NK-92 treated with Interleukin-12 subunit alpha and Interleukin-12 subunit beta, amount 100 ng/mL, for 24 hours (cell line): ENCODE results near the gene ABCG1.

Source experiments
- DNase-seq: peaks from one replicate; lab custom pipeline; 2025; lab: John Stamatoyannopoulos, UW

Gene ABCG1

DNA sequence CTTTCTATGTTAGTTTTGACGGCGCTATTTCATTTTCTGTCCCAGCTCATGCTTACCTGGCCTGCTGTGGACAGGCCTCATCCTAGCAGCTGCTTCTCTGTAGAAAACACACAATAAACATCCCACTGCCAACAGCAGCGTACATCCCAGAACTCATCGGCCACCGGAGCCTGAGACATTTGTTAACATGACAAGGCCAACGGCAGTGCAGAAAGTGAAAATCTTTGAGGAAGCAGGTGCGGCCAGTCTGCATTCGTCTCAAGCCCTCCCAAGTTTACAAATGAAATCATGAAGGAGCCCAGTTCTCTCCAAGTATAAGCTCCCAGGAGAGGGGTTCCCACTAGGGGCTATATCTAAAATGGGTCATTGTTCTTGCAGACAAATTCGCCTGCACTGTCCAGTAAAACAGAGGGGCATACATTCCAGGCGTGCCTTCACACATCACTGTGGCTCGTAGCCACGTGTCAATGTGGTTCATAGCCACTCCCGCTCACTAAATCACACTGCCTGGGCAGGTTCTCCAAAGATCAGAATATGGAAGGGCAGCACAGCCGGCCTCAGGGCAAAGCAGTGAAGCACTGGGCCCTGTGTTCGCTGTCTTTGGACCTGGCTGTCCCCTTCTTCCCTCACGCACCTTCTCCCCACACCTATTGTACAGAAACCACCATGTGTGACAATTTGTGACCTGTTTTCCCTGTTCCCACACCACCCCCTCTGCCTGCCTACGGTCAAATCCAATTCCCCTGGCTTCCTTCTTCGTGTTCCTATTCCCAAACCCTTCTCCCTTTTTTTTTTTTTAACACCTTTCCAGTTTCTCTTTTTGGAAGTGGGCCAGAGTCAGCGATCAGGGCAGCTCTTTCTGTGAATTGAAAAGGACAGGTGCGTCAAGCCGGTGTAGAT is 27.0 kb upstream of the ABCG1 start:
- DNase-seq: peak; percentile 23

DNA sequence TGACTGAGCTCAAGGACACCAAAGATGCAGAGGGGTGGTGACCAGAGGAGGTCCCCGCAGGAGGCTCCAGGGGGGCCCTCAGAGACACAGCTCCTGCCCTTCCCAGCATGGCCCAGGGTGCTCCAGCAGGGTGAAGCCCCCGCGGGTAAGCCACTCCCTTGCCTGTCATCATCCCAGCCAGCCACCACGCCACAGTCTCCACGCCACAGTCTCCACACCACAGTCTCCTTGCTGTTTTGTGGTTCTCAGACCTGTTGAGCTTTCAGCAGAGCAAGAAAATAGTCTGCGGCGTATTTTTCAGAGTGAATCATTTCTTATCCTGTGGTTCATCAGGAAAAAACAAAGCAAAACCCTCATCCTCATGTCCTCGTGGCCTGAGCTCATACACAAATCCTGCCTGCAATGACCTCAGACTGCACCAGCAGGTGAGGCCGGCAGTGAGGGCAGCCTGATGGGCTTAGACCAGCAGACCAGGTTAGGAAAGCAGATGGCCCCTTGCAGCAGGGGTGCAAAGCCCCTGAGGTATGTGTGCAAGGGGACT is 25.7 kb upstream of the ABCG1 start:
- peak; percentile 68 for DNase-seq

DNA sequence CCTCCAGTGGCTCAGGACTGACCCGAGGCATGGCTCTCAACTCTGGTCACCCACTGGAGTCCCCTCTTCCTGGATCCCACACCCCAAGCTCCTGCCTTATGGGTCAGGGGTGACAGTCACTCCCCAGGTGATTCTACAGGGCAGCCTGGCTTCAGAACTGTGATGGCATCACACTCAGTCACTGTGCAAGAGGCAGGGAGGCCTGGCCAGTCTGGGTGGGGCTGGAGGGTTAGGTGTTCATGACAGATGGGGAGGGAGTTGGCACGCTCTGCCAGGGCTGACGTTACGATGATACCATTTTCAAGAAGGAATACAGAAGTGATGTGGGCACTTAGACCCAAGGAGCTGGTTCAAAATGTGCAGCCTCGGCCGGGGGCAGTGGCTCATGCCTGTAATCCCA is 25.2 kb upstream of the ABCG1 start:
- DNase-seq: no peak

- DNase-seq: no peak
Measured at GRCh38 chr21:42194863-42195262, 24.1 kb upstream of the ABCG1 start.

DNA sequence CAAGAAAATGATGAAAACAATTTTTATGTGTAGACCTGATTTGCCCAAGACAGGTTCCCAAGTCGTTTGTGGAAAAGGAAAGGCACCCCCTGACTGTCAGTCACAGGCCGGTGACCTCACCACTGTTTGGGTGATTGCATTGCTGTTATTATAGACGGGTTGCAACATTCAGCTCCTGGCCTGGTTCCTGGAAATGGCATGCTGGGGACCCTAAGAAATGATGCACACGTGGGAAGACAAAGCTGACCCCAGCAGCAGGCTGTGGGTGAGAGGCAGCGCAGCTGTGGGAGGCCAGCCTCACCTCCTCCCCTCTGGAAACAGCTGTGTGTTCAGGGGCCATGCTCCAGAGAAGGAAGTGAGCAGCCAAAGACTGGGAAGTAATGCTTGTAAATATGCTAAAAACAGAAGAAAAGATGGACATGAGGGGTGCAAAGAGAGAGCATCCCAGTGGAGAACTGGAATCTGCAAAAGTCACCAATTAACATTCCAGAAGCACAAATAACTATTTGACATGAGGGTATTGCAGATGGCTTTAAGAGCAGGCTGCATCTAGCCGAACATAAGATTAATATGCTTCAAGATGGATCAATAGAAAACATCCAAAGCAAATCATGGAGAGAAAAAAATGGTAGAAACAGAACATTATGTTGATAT is 23.4 kb upstream of the ABCG1 start:
- peak; percentile 74 for DNase-seq

DNA sequence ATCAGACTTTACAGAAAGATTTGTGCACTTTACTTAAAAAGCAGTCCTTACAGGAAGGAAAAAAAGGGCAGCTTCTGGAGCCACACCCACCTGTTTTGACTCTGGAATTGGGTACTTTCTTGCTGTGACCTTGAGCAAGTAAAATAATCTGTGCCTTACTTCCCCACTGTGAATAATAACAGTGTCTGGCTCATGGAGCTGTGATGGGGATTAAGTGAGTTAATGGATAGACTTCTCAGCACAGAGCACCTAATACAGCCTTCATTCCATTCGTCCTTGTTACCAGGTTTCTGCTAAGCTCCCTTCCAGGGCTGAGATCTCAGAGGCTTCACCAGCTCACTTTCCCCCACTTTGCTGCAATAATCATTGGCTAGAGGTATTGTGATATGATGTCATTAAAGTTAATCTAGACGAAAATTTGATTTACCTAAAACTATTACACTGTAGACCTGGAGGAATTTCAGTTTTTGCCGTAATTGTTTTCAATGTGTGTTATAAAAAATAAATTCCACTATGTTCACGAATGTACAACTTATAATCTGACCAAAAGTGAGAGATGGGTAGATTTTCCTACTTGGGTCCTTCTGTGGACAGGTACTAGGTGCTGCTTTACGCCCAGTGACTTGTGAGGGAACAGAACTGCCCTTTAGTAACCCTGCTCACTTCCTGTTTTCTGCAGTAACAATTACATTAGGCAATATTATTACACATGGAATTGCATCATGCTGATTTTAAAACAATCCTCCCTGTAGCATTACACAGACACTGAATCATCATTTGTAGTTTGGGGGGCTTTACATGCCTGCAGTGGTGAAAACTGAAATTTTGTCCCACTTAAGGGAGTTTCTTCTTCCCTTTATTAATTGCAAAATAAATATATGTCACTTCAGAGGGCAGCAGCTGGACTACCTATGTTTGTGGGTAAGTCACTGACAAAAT is 19.7 kb upstream of the ABCG1 start:
- DNase-seq: peak; percentile 24

- DNase-seq: no peak
Measured at GRCh38 chr21:42199868-42200463, 19.0 kb upstream of the ABCG1 start.

- DNase-seq: no peak
Measured at GRCh38 chr21:42200906-42201614, 17.9 kb upstream of the ABCG1 start.

DNA sequence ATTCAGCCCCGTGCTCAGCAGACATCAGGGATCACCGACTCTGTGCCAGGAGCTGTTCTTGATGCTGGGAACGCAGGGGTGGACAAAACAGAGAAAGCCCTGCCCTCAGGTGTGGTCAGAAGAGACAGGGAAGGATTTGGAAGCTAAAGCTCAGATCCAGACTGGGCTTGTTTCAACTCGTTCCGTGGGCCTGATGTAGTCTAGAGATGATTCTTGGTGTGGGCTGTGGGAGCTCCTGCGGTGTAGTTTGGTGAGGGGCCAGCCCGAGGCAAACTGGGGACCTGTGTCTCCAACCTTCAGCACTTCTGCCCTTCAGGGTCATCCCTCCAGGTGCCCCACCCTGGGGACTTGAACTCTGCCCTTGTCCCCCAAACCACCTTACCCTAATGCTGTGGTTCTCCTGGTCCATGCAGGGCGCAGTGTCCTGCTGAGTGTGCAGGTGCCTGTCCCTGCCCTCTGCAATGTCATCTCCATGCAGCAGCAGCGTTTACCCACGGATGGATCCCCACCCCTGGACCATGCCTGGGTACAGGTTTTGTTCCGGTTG is 17.3 kb upstream of the ABCG1 start:
- DNase-seq: no peak

GRCh38 chr21:42202321-42202720 is 16.6 kb upstream of the ABCG1 start:
- no peak for DNase-seq

DNA sequence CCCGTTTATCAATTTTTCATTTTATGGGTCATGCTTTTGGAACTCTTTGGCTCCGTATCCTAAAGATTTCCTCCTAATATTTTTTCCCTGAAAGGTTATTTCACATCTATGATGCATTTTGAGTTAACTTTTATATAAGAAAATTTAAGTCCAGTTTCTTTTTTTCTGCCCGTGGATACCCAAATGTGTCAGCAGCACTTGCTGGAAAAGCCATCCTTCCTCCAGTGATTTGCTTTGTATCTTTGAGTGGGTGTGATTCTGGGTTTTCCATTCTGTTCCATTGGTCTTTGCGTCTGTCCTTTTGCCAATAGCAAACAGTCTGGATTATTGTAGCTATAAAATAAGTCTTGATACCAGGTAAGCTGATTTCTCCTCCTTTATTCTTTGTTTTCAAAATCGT is 15.6 kb upstream of the ABCG1 start:
- no peak for DNase-seq

DNA sequence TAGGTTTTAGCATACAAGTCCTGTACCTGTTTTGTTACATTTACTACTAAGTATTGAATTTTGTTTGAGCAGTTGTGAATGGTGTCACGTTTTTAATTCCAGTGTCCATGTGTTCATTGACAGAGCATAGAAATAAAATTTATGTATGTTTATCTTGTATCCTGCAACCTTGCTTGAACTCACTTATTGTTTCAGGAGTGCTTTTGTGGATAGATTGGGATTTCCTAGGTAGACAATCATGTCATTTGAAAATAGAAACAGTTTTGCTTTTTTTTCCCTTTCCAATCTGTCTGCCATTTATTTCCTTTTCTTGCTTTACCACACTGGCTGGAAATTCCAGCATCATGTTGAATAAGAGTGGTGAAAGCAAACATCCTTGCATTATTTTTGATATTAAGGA is 15.0 kb upstream of the ABCG1 start:
- DNase-seq: no peak

DNA sequence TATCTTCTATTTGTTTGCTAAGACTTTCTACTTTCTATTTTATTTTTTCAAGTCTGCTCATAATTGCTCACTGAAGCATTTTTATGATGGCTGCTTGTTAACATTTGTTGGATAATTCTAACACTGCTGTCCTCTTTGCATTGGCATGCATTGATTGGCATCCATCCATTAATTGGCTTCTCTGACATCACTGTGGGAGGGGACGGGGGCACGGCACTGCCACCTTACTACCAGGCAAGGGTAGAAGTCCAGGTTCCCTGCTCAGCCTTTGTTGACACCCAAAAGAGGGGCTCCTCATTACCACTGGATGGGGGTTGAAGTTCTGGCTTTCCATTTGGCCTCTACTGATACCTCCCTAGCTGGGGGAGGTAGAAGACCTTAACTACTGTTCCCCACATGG is 11.5 kb upstream of the ABCG1 start:
- no peak for DNase-seq

GRCh38 chr21:42208036-42208435 is 10.9 kb upstream of the ABCG1 start:
- no peak for DNase-seq

GRCh38 chr21:42208801-42209490 is 10.0 kb upstream of the ABCG1 start:
- no peak for DNase-seq

DNA sequence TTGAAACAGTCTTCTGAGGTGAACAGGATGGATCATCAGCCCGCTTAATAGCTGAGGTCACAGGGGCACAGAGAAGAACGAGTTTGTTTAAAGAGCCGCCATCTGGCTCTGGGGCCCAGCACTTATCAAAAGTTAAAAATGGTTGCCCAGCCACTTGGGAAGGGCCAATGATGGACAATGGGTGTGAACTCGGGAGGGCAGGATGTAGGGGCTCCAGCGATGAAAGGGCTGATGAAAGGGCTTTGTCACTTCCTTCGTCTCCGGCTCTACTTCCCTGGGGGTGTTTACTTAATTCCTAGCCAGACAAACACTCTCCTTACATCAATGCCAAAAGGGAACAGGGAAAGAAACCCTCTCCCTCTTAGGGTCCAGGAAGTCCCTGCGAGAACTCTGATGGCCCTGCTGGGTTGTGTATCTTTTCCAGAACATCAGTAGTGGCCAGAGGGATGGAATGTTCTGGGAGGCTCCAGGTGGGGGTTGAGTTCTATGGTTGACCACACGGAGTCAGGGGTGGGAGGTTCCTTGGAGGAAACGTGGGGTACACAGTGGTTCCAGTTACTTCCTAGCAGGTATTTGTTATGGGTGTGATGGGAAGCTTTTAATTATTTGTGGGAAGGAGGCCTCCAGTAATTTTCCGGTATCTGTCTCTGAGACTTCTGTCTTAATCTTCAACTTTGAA is 9.0 kb upstream of the ABCG1 start:
- no peak for DNase-seq

GRCh38 chr21:42212266-42212665 is 6.7 kb upstream of the ABCG1 start:
- DNase-seq: no peak

GRCh38 chr21:42213082-42213774 is 5.7 kb upstream of the ABCG1 start:
- no peak for DNase-seq
